Ectodermal cell (in vitro differentiated cells): ENCODE measurements around the gene ZNF418. TPM values are rescaled to one million over a fixed set of nuclear protein-coding genes. Genes with fewer than 3 reads are reported as not detected.

Experiments
- H3K27ac ChIP-seq: 2 replicates; pipeline ENCODE4 v1.7.0; 2013; ENCODE audit warnings: mild to moderate bottlenecking, low read depth, low read length; ENCODE audit not compliant: insufficient read depth, poor library complexity, severe bottlenecking
- H3K27me3 ChIP-seq: 2 replicates; pipeline ENCODE4 v1.7.0; 2013; ENCODE audit warnings: mild to moderate bottlenecking, low read length; ENCODE audit not compliant: insufficient read depth, control insufficient read depth, poor library complexity, severe bottlenecking
- H3K36me3 ChIP-seq: one replicate; pipeline ENCODE4 v1.7.0; 2013; ENCODE audit warnings: low read length; ENCODE audit not compliant: control insufficient read depth, insufficient read depth
- H3K4me1 ChIP-seq: one replicate; pipeline ENCODE4 v1.7.0; 2013; ENCODE audit warnings: low read length; ENCODE audit not compliant: control insufficient read depth, insufficient read depth
- H3K4me3 ChIP-seq: 2 replicates; pipeline ENCODE4 v1.7.0; 2013; ENCODE audit warnings: low read depth, low read length, control low read depth; ENCODE audit not compliant: insufficient read depth
- H3K9me3 ChIP-seq: 2 replicates; pipeline ENCODE4 v1.7.0; 2013; ENCODE audit warnings: mild to moderate bottlenecking, low read length, moderate library complexity; ENCODE audit not compliant: control insufficient read depth
- WGBS, 2 experiments: methylation state at CpG; one replicate each; pipeline ENCODE4 v1.1.7; 2013; ENCODE audit warnings: missing lambda C conversion rate in 2 of 2; 5-methylcytosine and 5-hydroxymethylcytosine counted together
- polyA plus RNA-seq, 4 experiments: library from polyadenylated mRNA; stranded (reverse); fragments of 50-300 nt; gene quantifications; one replicate each; pipeline ENCODE4 v1.2.3, GENCODE V29; 2013

ZNF418 gene
- 24.9 TPM for polyA plus RNA-seq (2013, experiment 1 of 4)
- 26.4 TPM for polyA plus RNA-seq (2013, experiment 2 of 4)
- polyA plus RNA-seq (2013, experiment 3 of 4): 18.4 TPM
- polyA plus RNA-seq (2013, experiment 4 of 4): 16.6 TPM

DNA sequence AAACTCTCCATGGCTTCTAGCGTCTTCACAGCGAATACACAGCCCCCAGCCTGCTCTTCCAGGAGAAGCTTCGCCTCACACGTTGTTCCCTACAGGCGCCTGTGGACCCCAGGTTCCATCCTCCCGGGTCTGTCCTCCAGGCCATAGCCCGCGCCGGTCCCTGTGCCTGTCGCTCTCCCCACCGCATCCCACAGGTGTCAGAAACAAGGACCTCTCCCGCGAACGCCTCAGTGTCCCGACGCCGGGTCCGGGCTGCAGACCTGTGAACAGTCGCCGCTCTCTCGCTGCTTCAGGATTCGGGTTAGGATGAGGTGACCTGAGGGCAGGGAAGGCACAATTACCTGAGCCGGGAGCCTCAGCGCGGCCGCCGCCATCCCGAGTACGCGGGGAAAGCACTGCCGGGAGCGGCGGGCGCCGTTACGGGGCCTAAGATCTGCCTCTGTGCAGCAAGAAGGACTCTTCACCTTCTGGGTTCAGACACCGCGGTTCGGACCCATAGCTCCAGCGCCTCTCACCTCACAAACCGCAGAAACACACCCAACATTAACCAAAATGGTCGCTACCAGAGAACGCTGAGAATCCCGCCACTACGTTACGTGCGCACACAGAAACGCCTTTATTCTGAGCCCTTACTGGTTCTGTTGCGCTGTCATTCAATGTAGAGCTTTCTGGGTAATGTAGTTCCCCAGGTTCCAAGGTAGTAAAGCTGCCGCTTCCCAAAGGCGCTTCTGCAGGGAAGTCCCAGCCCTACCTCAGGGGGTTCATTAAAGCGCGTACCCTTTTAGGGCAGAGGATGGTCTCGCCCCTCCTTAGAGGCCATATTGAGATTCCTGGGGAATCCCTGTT lies at the start of gene ZNF418:
TSS of gene ZNF418 (minus strand) at position 583 of the 846 bp plus-strand sequence. CDS start 1,580 bp downstream, outside the sequence.
- no peaks in the 10 kb centered on the region for H3K4me1 ChIP-seq
- 2% methylated on average over 54 of the region's 54 CpGs for WGBS, 2 experiments
- H3K4me3 ChIP-seq: peak within 1 kb of the TSS; percentile 85
- H3K36me3 ChIP-seq: peaks cover 41% of the 10 kb centered on the region
- no peaks in the 10 kb centered on the region for H3K27me3 ChIP-seq
- H3K9me3 ChIP-seq: peaks cover 9% of the 10 kb centered on the region
- no peak within 1 kb of the TSS for H3K27ac ChIP-seq

- peaks cover 79% of the 10 kb centered on the region for H3K36me3 ChIP-seq
- H3K4me3 ChIP-seq: no peak overlapping the region
- H3K27ac ChIP-seq: no peak overlapping the region
- peaks cover 35% of the 10 kb centered on the region for H3K9me3 ChIP-seq
- H3K27me3 ChIP-seq: no peaks in the 10 kb centered on the region
- no peaks in the 10 kb centered on the region for H3K4me1 ChIP-seq
- WGBS, 2 experiments: 96 to 98% methylated on average over 3 of the region's 3 CpGs
Observed at GRCh38 chr19:57978586-57979289, 43.5 kb upstream of the ZNF418 start.

DNA sequence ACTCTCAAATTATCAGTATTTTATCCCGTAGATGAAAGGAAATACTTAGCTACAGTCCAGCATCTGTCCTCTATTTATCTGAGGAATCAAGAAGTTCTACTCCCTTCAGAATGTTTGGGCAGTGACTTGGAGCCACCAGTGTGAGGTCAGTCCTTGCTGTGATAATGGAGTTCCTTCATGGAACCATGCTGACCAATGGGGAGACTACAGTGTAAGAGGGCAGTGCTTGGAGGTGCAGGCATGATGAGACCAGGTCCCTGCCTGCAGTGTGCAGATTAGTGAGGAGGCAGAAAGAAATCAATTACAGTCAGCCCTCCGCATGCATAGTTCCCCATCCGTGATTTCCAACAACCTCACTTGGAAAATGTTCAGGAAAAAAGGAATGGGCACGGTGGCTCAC lies 39.2 kb upstream of the ZNF418 start, which contains the start of gene C19orf18:
TSS of gene C19orf18 (minus strand) at position 101 of the 400 bp plus-strand sequence. CDS start 102 bp downstream, outside the sequence.
- Histone ChIP-seq H3K27me3 (no peaks in the 10 kb centered on the region), H3K4me1 (no peaks in the 10 kb centered on the region), H3K36me3 (peaks cover 37% of the 10 kb centered on the region), H3K4me3 (no peak within 1 kb of the TSS), H3K9me3 (peaks cover 23% of the 10 kb centered on the region), H3K27ac (no peak within 1 kb of the TSS)
- WGBS, 2 experiments: 91 to 92% methylated on average over 4 of the region's 4 CpGs

- WGBS, 2 experiments: 83% methylated on average over 6 to 8 of the region's 8 CpGs
- Histone ChIP-seq H3K27ac (no peak overlapping the region), H3K36me3 (no peaks in the 10 kb centered on the region)
Observed at GRCh38 chr19:57964761-57965160, 29.6 kb upstream of the ZNF418 start.

DNA sequence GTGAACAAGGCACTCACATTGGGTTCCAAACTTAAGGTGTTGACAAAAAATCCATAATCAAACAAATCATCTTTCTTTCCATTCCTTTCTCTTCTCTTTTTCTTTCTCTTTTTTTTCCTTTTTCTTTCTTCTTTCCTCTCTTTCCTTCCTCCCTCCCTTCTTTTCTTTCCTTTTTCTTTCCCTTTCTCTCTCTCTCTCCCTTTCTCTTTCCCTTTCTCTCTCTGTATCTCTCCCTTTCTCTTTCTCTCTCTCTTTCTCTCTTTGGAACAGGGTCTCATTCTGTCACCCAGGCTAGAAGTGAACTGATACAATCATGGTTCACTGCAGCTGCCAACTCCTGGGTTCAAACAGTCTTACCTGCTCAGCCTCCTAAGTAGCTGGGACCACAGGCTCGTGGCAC lies 26.6 kb upstream of the ZNF418 start:
- Histone ChIP-seq H3K36me3 (no peaks in the 10 kb centered on the region), H3K4me1 (no peaks in the 10 kb centered on the region), H3K9me3 (peaks cover 6% of the 10 kb centered on the region), H3K27me3 (no peaks in the 10 kb centered on the region), H3K27ac (no peak overlapping the region), H3K4me3 (no peak overlapping the region)
- WGBS, 2 experiments: 50 to 75% methylated on average over 1 of the region's 1 CpG

More at GRCh38 chr19:57964761-57965160, 29.6 kb upstream of the ZNF418 start:
- no peaks in the 10 kb centered on the region for H3K27me3 ChIP-seq
- H3K9me3 ChIP-seq: peaks cover 5% of the 10 kb centered on the region
- no peaks in the 10 kb centered on the region for H3K4me1 ChIP-seq
- no peak overlapping the region for H3K4me3 ChIP-seq

DNA sequence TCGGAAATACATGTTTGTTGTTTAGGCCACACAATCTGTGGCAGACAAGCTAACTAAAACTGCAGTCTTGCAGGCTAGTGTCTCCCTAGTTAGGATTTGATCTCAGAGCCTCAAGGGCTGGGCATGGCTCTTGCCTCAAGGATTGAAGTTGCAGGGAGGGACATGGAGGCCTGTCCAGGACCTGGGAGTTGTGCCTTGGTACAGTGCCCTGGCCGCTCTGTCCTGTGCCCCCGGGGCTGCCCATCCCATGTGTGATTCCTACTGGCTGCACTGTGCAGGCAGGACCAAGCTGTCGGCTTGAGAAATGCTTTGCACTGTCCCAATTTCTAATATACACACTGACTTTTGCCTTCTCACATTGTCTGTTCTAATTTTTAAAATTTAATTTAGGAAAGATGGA lies 19.8 kb upstream of the ZNF418 start:
- no peak overlapping the region for H3K27ac ChIP-seq
- H3K36me3 ChIP-seq: no peaks in the 10 kb centered on the region
- H3K9me3 ChIP-seq: peaks cover 4% of the 10 kb centered on the region
- no peaks in the 10 kb centered on the region for H3K27me3 ChIP-seq
- no peak overlapping the region for H3K4me3 ChIP-seq
- H3K4me1 ChIP-seq: no peaks in the 10 kb centered on the region
- WGBS, 2 experiments: 85 to 92% methylated on average over 4 of the region's 4 CpGs

DNA sequence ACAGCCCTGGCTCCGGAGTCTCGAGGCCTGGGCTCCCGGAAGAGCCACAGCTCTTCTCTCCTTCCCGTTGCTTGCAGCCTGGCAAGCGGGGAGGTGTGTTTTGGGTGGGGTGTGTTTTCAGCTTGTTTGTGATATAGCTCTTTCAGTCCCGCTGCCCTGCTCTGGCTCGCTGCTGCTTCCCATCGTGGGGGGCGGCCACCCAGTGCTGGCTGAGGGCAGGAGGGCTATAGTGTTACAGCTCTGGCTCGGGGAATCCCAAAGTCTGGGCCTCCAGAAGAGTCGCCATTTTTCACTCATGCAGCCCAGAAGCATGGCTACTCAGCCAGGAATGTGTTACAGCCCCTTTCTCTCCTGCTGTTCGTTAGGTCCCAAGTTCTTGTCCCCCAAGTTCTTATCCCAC lies 14.5 kb upstream of the ZNF418 start:
- H3K27ac ChIP-seq: no peak overlapping the region
- 88 to 90% methylated on average over 12 of the region's 12 CpGs for WGBS, 2 experiments
- H3K27me3 ChIP-seq: no peaks in the 10 kb centered on the region
- H3K36me3 ChIP-seq: no peaks in the 10 kb centered on the region
- H3K4me1 ChIP-seq: no peaks in the 10 kb centered on the region
- H3K9me3 ChIP-seq: no peaks in the 10 kb centered on the region
- H3K4me3 ChIP-seq: no peak overlapping the region

DNA sequence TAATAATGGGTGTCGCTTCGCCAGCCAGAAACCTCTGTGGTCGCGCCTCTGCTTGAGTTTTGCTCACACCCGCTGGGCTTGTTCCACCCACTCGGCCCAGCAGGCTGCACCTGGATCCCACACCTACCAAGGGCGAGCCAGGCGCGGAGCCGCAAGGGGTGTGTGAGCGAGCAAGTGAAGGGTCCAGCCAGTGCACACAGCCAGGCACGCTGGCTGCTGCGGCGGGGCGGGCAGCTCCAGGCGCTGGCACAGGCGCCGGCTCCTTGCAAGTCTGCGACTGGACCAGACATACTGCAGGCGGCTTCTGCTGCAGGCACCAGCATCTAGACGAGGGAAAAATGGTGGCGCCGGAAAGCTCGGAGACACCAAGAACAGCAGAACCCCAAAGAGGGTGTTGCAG lies 14.1 kb upstream of the ZNF418 start:
- Histone ChIP-seq H3K36me3 (no peaks in the 10 kb centered on the region), H3K27me3 (no peaks in the 10 kb centered on the region), H3K27ac (no peak overlapping the region), H3K4me3 (no peak overlapping the region), H3K9me3 (no peaks in the 10 kb centered on the region), H3K4me1 (no peaks in the 10 kb centered on the region)
- WGBS, 2 experiments: 93 to 94% methylated on average over 24 of the region's 24 CpGs

- peak within 1 kb of the TSS; percentile 93 for H3K4me3 ChIP-seq
Observed at GRCh38 chr19:57947419-57948134, 12.4 kb upstream of the ZNF418 start, which contains the start of gene ZNF256. Gene ZNF256 (minus strand): TSS chr19:57947706. CDS start chr19:57947474, 232 bp downstream.

More at GRCh38 chr19:57947419-57948134, 12.4 kb upstream of the ZNF418 start, which contains the start of gene ZNF256:
- Histone ChIP-seq H3K9me3 (no peaks in the 10 kb centered on the region), H3K27ac (peak within 1 kb of the TSS; percentile 67), H3K4me1 (no peaks in the 10 kb centered on the region), H3K27me3 (no peaks in the 10 kb centered on the region), H3K36me3 (peaks cover 8% of the 10 kb centered on the region)
- WGBS, 2 experiments: 9% methylated on average over 54 of the region's 54 CpGs
